GM18951 (cell line): ENCODE data around the gene AP2A1.
A peak's percentile ranks its signal among the peaks of the same experiment; 100 is the strongest.

Experiments
- POLR2A ChIP-seq: IDR thresholded peaks from 4 replicates; pipeline ENCODE4 v1.6.1; 2011; ENCODE audit warnings: mild to moderate bottlenecking; ENCODE audit not compliant: insufficient read length, insufficient read depth; ENCODE audit errors: extremely low read depth
- in situ Hi-C: fragments of 300-500 bp; cut with MboI; formaldehyde crosslinking; loops from one replicate; pipeline ENCODE4 v1.12.0; 2022; ENCODE audit warnings: low sequenced_read_pairs, mixed read lengths, inconsistent platforms; ENCODE audit not compliant: unreplicated experiment

AP2A1 gene

GRCh38 chr19:49848938-49849337 lies 82.1 kb downstream of the AP2A1 start:
- in situ Hi-C loops = no loop called here
- TF ChIP-seq POLR2A = no peak

GRCh38 chr19:49849433-49850220 lies 82.8 kb downstream of the AP2A1 start:
- in situ Hi-C loops = no loop called here
- TF ChIP-seq POLR2A = no peak

GRCh38 chr19:49850221-49850486 lies 83.4 kb downstream of the AP2A1 start:
- TF ChIP-seq POLR2A = no peak
- in situ Hi-C loops = no loop called here

GRCh38 chr19:49850487-49851342 lies 83.9 kb downstream of the AP2A1 start, which contains the start of gene PTOV1:
Gene PTOV1 (plus strand): TSS chr19:49851159.
- peak; percentile 64 for TF ChIP-seq POLR2A
- in situ Hi-C loops = no loop called here

- in situ Hi-C loops = no loop called here
- no peak for TF ChIP-seq POLR2A
These were observed 84.9 kb downstream of the AP2A1 start for GRCh38 chr19:49851456-49852259.

GRCh38 chr19:49852631-49853126 lies 85.9 kb downstream of the AP2A1 start:
- TF ChIP-seq POLR2A = no peak
- in situ Hi-C loops = no loop called here

GRCh38 chr19:49853852-49854377 lies 87.1 kb downstream of the AP2A1 start:
- in situ Hi-C loops = no loop called here
- no peak for TF ChIP-seq POLR2A

- in situ Hi-C loops = no loop called here
- TF ChIP-seq POLR2A = peak; percentile 11
These were observed 87.8 kb downstream of the AP2A1 start for GRCh38 chr19:49854378-49855263.

GRCh38 chr19:49855277-49855675 lies 88.5 kb downstream of the AP2A1 start:
- no peak for TF ChIP-seq POLR2A
- in situ Hi-C loops = no loop called here

GRCh38 chr19:49855676-49856573 lies 89.1 kb downstream of the AP2A1 start:
- peak; percentile 26 for TF ChIP-seq POLR2A
- in situ Hi-C loops = no loop called here

- TF ChIP-seq POLR2A = peak; percentile 15
- in situ Hi-C loops = no loop called here
These were observed 89.8 kb downstream of the AP2A1 start for GRCh38 chr19:49856574-49857021.
